ENCODE results near the gene ADARB1.
"Not testable (repeated sequence)": the region's sequence is repeated elsewhere in the genome, so short reads cannot be mapped to it uniquely, and the experiment has no call there.

The ADARB1 gene

DNA sequence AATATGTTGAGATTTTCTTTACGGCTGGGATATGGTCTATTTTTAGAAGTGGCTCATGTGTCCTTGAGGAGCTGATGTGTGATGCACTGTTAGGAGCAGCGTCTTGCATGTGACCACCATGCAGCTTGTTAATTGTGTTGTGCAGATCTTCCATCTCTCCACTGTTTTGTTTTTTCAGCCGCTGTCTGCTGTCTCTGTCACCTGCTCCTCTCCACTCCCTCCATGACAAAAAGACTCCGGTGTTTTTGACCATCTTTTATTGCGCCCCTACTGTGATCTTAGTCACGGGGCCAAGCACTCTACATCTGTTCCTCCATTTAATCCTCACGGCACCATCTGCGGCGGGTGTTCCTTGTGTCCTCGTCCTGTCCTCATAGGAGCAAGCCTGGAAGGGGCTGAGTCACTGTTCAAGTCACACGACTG, 51.8 kb downstream of the ADARB1 start:
- DNase-seq (ENCODE audit: insufficient read length) (no peak), FAIRE-seq (no peak)
- TF ChIP-seq POLR2A (IDR thresholded peaks at IDR 0.05; ENCODE audit: low read depth, low read length) (no peak), TAF1 (IDR thresholded peaks at IDR 0.05; ENCODE audit: borderline replicate concordance, low read depth, low read length) (no peak)

DNA sequence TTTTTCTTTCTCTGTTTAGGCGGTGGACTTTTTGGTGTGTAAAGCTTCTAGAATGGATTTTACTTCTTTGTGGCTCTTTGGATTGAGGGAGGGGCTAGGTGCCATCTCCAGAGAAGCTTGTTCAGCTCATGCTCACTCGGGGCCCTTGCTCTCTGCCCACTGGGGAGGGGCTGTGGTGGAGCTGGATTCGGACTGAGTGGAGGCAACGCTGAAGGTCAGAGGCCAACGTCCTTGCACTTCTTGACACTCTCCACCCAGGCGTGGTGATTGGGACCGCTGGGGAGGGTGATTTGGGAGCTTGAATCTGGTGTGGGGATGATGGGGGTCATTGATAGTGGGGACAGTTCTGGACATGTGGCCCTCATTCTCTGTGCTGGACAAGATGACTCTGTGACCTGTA, 52.6 kb downstream of the ADARB1 start:
- FAIRE-seq (no peak), DNase-seq (ENCODE audit: insufficient read length) (no peak)
- TF ChIP-seq POLR2AphosphoS5 (IDR thresholded peaks at IDR 0.05; ENCODE audit: low read depth, low read length) = no peak
- no peak for TF ChIP-seq TAF1 (IDR thresholded peaks at IDR 0.05; ENCODE audit: borderline replicate concordance, low read depth, low read length)
- TF ChIP-seq POLR2A (IDR thresholded peaks at IDR 0.05; ENCODE audit: low read depth, low read length) = no peak

GRCh38 chr21:45127937-45128336, 53.6 kb downstream of the ADARB1 start:
- DNase-seq (ENCODE audit: insufficient read length) (no peak), FAIRE-seq (no peak)
- TF ChIP-seq POLR2AphosphoS5 (IDR thresholded peaks at IDR 0.05; ENCODE audit: low read depth, low read length) (no peak), POLR2A (IDR thresholded peaks at IDR 0.05; ENCODE audit: low read depth, low read length) (no peak), TAF1 (IDR thresholded peaks at IDR 0.05; ENCODE audit: borderline replicate concordance, low read depth, low read length) (no peak)

- FAIRE-seq (peak; percentile 62), DNase-seq (ENCODE audit: insufficient read length) (no peak)
- TF ChIP-seq POLR2A (IDR thresholded peaks at IDR 0.05; ENCODE audit: low read depth, low read length) (no peak), POLR2AphosphoS5 (IDR thresholded peaks at IDR 0.05; ENCODE audit: low read depth, low read length) (no peak), TAF1 (IDR thresholded peaks at IDR 0.05; ENCODE audit: borderline replicate concordance, low read depth, low read length) (no peak)
These were observed 54.3 kb downstream of the ADARB1 start for GRCh38 chr21:45128613-45129188.

GRCh38 chr21:45129189-45129923, 55.0 kb downstream of the ADARB1 start:
- FAIRE-seq (no peak), DNase-seq (ENCODE audit: insufficient read length) (no peak)
- TF ChIP-seq POLR2A (IDR thresholded peaks at IDR 0.05; ENCODE audit: low read depth, low read length) (no peak), TAF1 (IDR thresholded peaks at IDR 0.05; ENCODE audit: borderline replicate concordance, low read depth, low read length) (no peak), POLR2AphosphoS5 (IDR thresholded peaks at IDR 0.05; ENCODE audit: low read depth, low read length) (no peak)

GRCh38 chr21:45130324-45130774, 56.0 kb downstream of the ADARB1 start:
- DNase-seq (ENCODE audit: insufficient read length) = no peak
- TF ChIP-seq POLR2A (IDR thresholded peaks at IDR 0.05; ENCODE audit: low read depth, low read length) = no peak
- FAIRE-seq = no peak

DNA sequence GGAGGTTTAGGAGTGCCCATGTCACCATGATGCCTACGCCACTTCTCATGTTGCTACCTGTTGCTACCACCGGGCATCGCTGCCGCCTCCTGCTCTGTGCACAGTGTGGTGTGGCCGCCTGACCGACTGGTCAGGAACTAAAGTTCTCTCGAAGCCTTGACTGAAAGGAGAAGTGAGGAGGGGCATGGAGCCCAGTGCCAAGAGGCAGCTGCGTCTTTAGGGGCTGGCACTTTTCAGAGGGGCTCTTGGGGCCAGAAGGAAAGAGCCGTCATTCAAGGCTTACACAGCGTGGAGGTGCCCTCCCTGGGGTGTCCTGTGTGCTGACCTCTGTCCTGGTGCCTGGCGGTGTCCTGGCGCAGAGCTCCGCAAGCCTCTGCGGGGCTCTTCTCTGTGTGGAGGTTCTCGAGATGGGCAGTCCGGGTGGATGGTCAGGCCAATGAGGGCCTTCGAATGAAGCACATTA, 57.2 kb downstream of the ADARB1 start:
- FAIRE-seq = no peak
- DNase-seq (ENCODE audit: insufficient read length) = no peak

GRCh38 chr21:45132841-45133573, 58.6 kb downstream of the ADARB1 start:
- FAIRE-seq (no peak), DNase-seq (ENCODE audit: insufficient read length) (no peak)
- TF ChIP-seq POLR2AphosphoS5 (IDR thresholded peaks at IDR 0.05; ENCODE audit: low read depth, low read length) = no peak
- no peak for TF ChIP-seq POLR2A (IDR thresholded peaks at IDR 0.05; ENCODE audit: low read depth, low read length)
- TF ChIP-seq TAF1 (IDR thresholded peaks at IDR 0.05; ENCODE audit: borderline replicate concordance, low read depth, low read length) = no peak

More for the DNA sequence above, 57.2 kb downstream of the ADARB1 start:
- TF ChIP-seq POLR2AphosphoS5 (IDR thresholded peaks at IDR 0.05; ENCODE audit: low read depth, low read length) (no peak), POLR2A (IDR thresholded peaks at IDR 0.05; ENCODE audit: low read depth, low read length) (no peak), TAF1 (IDR thresholded peaks at IDR 0.05; ENCODE audit: borderline replicate concordance, low read depth, low read length) (no peak)

GRCh38 chr21:45133574-45134278, 59.3 kb downstream of the ADARB1 start:
- not testable (repeated sequence) for FAIRE-seq; DNase-seq (ENCODE audit: insufficient read length)

GRCh38 chr21:45134279-45135076, 60.1 kb downstream of the ADARB1 start:
- DNase-seq (ENCODE audit: insufficient read length) (no peak), FAIRE-seq (no peak)
- TF ChIP-seq POLR2A (IDR thresholded peaks at IDR 0.05; ENCODE audit: low read depth, low read length) (no peak), TAF1 (IDR thresholded peaks at IDR 0.05; ENCODE audit: borderline replicate concordance, low read depth, low read length) (no peak), POLR2AphosphoS5 (IDR thresholded peaks at IDR 0.05; ENCODE audit: low read depth, low read length) (no peak)

DNA sequence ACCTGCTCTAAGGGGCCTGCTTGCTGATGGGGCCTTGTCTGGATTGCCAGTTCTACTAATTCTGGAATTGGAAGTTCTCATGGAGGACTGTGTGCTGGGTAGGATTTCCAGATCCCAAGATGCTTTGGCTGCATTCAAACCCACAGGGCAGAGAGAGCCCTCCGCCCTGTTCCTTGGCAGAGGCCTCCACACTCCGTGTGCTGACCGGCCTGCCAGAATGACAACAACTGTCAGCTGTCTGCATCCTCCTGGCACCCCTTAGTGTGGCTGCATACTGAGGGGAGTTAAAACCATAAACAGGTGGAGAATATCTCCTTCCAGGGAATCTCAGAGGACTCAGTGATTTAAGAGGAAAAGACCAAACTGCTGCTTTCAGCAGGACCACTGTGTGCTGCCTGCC, 60.7 kb downstream of the ADARB1 start:
- TF ChIP-seq TAF1 (IDR thresholded peaks at IDR 0.05; ENCODE audit: borderline replicate concordance, low read depth, low read length) (no peak), POLR2AphosphoS5 (IDR thresholded peaks at IDR 0.05; ENCODE audit: low read depth, low read length) (no peak), POLR2A (IDR thresholded peaks at IDR 0.05; ENCODE audit: low read depth, low read length) (no peak)
- FAIRE-seq (no peak), DNase-seq (ENCODE audit: insufficient read length) (no peak)

Data from GM12892 (cell line).